GM12873 (cell line): ENCODE data around the gene PTPRD.

Experiments used
- TF ChIP-seq, protein P1 (sequence below): IDR thresholded peaks from 2 replicates; pipeline ENCODE4 v1.5.1; 2012; ENCODE audit warnings: low read depth, mild to moderate bottlenecking, moderate library complexity, low read length, control low read depth; ENCODE audit not compliant: insufficient read depth; ENCODE audit errors: missing control alignments

PTPRD gene

DNA sequence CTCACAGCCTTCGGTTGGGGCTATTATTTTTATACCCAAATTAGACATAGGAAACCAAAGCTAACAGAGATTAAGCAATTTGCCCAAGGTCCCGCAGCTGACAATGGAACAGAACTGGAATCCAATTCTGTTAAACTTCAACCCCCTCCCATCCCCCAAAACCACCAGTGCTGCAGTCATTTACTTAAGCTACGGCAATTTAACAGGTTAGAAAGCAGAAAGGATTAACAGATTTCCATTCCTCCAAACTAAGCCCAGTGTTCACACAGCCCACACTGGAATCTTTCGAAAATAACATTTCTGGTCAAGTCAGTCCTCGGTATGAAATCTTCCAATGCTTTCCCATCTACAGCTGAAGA lies 1790.2 kb downstream of the PTPRD start:
- TF ChIP-seq, protein P1, sequence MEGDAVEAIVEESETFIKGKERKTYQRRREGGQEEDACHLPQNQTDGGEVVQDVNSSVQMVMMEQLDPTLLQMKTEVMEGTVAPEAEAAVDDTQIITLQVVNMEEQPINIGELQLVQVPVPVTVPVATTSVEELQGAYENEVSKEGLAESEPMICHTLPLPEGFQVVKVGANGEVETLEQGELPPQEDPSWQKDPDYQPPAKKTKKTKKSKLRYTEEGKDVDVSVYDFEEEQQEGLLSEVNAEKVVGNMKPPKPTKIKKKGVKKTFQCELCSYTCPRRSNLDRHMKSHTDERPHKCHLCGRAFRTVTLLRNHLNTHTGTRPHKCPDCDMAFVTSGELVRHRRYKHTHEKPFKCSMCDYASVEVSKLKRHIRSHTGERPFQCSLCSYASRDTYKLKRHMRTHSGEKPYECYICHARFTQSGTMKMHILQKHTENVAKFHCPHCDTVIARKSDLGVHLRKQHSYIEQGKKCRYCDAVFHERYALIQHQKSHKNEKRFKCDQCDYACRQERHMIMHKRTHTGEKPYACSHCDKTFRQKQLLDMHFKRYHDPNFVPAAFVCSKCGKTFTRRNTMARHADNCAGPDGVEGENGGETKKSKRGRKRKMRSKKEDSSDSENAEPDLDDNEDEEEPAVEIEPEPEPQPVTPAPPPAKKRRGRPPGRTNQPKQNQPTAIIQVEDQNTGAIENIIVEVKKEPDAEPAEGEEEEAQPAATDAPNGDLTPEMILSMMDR = no peak

DNA sequence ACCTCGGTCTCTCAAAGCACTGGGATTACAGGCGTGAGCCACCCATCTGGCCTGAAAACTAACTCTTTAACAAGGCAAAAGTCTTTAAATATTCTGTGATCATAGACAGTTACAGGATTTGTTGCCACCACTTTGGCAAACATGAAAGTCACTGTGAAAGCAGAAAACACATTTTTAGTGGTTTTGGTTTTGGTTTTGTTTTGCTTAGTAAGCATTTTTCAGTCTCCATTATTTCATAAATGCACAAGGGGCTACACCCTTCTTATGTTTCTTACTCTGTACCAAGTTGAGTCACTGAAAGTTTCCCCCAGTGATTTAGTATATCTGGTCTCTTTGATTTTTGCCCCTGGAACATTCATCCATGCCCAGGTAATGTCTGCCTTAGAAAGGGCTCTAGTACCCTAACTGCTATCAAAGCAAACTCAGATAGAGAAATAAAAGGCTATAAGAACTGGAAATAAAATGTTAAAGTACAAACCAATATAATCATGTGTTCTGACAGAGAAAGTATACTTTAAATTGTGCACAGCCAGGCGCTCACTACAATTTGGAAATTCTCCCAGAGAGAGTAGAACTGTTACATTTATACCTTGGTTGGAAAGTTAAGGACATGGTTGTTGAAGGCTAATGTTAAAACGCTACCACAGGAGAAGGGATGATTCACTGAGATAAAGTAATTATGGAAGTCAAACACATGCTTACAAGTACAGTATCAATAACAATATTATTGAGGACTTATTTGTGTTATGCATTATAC lies 1790.7 kb downstream of the PTPRD start:
- TF ChIP-seq, protein P1 = no peak

DNA sequence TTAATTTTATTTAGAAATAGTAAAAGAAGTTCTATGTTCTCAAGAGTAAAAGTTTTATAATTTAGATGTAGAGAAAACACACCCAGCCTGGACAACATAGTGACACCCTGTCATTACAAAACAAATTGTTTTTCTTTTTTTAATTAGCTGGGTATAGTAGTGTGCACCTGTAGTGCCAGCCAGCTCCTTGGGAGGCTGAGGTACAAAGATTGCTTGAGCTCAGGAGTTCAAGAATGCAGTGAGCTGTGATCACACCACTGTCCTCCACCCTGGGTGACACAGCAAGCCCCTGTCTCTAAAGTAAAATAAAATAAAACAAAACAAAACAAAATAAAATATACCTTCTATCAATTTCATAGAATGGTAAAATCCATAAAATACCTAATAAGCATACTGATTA lies 1795.5 kb downstream of the PTPRD start:
- TF ChIP-seq, protein P1 = no peak

DNA sequence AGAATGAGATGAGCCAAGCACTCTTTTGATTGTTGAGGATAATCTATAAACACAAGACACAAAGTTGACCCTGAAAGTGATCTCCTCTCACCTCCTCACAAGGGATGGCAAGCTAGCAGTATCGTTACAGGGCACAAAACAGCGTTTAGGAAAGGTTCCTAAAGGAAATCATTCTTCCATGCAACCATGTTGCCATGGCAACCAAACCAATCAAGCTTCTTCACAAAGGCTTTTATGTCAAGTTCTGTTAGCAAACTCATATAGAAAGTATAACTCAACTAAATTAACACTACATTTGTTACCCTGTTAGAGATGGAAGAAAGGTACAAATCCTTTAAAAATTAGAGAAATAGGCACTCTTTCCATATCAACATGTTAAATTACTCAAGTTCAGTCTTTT lies 1796.4 kb downstream of the PTPRD start:
- TF ChIP-seq, protein P1 = no peak

DNA sequence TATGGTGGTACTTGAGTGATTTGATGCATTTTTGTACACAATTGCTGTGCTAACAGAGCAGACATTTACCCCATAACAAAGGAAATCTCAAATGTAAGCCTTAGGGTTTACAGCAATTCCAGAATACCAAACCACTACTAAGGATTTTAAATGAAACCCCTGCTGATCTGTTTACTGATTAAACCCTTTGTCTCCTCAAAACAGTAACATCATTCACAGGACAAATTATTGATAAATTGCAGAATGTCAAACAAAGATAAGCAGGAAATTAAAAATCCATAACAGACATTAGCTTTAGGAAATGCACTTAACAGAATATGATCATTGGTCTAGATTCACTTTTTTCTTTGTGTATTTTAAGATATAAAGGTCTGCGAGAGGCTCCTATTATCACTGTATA lies 1796.9 kb downstream of the PTPRD start:
- TF ChIP-seq, protein P1 = no peak

DNA sequence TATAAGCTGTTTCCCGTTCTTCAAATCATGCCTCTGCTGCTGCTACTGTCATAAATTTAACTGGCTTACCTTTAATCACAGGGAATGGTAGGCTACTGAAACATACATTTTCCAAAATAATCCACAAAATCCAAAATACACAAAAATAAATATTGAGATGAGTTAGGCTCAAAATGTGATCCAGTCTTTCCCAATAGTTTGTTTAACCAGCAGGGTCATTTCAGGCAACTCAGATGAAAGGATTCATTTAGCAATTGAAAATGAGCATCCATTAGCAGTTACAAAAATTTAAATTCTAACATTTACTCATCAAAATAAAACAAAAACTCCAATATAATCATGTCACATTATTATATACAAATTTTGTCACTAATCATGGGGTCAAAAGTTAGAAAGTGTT lies 1797.6 kb downstream of the PTPRD start:
- TF ChIP-seq, protein P1 = no peak

DNA sequence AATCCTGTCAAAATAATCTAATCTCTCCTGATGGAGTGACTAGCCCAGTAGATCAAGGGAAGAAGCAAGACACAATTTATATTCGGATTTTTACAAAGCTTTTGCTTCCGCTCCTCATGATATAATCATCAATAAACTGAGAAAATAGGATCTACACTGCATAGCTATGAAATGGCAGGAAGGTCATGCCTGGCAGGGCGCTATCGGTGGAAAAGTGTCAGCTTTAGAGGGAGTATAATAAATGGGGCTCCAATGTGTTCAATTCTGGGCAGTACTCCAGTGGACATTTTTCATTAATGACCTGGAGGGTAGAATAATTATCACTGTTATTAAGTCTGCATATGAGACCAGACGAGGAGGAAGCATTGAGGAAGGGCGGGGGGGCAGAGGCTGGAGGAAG lies 1799.9 kb downstream of the PTPRD start:
- TF ChIP-seq, protein P1 = no peak
